GM23338 (cell line): ENCODE results near the gene MATN1. TPM values are rescaled to one million over a fixed set of nuclear protein-coding genes. Genes with fewer than 3 reads are reported as not detected.

Experiments used
- ATAC-seq: fragments of 200-7000 bp; cut with Tn5 transposase; 3 replicates; pipeline ENCODE4 v1.9.1; 2020
- DNase-seq: peaks from one replicate; pipeline ENCODE4 v3.0.0-alpha.2; 2015; ENCODE audit warnings: low spot score
- H2AFZ ChIP-seq: fragments of 200-600 bp; sonication (generic); 2 replicates; pipeline ENCODE4 v1.8.0; 2016; ENCODE audit warnings: antibody characterized with exemption, mild to moderate bottlenecking, moderate library complexity
- H3F3A ChIP-seq: fragments of 200-600 bp; sonication (generic); replicated peaks from 2 replicates; pipeline ENCODE4 v1.8.0; 2017; ENCODE audit warnings: antibody characterized with exemption, mixed run types, low read depth
- H3K27ac ChIP-seq: fragments of 200-600 bp; sonication (generic); 2 replicates; pipeline ENCODE4 v1.6.1; 2016; ENCODE audit warnings: low read depth
- H3K27me3 ChIP-seq: fragments of 200-600 bp; sonication (generic); 2 replicates; pipeline ENCODE4 v1.8.0; 2016; ENCODE audit warnings: mild to moderate bottlenecking, mixed run types, moderate library complexity; ENCODE audit not compliant: insufficient read depth
- H3K36me3 ChIP-seq: fragments of 200-600 bp; sonication (generic); 2 replicates; pipeline ENCODE4 v1.8.0; 2016; ENCODE audit warnings: mild to moderate bottlenecking; ENCODE audit not compliant: insufficient read depth
- H3K4me1 ChIP-seq: fragments of 200-600 bp; sonication (generic); 2 replicates; pipeline ENCODE4 v1.8.0; 2016; ENCODE audit warnings: mild to moderate bottlenecking, moderate library complexity; ENCODE audit not compliant: insufficient read depth
- H3K4me2 ChIP-seq: fragments of 200-600 bp; sonication (generic); 2 replicates; pipeline ENCODE4 v1.7.1; 2017; ENCODE audit warnings: mixed run types
- H3K4me3 ChIP-seq: fragments of 200-600 bp; sonication (generic); 2 replicates; pipeline ENCODE4 v1.6.1; 2016; ENCODE audit warnings: mixed run types
- H3K79me2 ChIP-seq: fragments of 200-600 bp; sonication (generic); replicated peaks from 2 replicates; pipeline ENCODE4 v1.8.0; 2017; ENCODE audit warnings: mild to moderate bottlenecking; ENCODE audit not compliant: insufficient read depth
- H3K9me2 ChIP-seq: fragments of 200-600 bp; sonication (generic); 2 replicates; pipeline ENCODE4 v1.8.0; 2017; ENCODE audit not compliant: insufficient read depth
- H4K20me1 ChIP-seq: fragments of 200-600 bp; sonication (generic); replicated peaks from 2 replicates; pipeline ENCODE4 v1.8.0; 2017; ENCODE audit warnings: mild to moderate bottlenecking; ENCODE audit not compliant: insufficient read depth
- H3K27ac Mint-ChIP-seq: 2 replicates; pipeline ENCODE4 v1.8.0; 2020; ENCODE audit warnings: inconsistent platforms, mild to moderate bottlenecking, moderate library complexity, mixed read lengths
- H3K27me3 Mint-ChIP-seq: 3 replicates; pipeline ENCODE4 v1.8.0; 2022; ENCODE audit warnings: low read depth, mild to moderate bottlenecking, moderate library complexity, mixed read lengths, inconsistent platforms; ENCODE audit not compliant: insufficient read depth, poor library complexity
- H3K36me3 Mint-ChIP-seq: 3 replicates; pipeline ENCODE4 v1.8.0; 2021; ENCODE audit warnings: low read depth, mild to moderate bottlenecking, inconsistent platforms, moderate library complexity, mixed read lengths
- H3K4me1 Mint-ChIP-seq: 3 replicates; pipeline ENCODE4 v1.8.0; 2020; ENCODE audit warnings: mild to moderate bottlenecking, inconsistent platforms, mixed read lengths
- H3K4me3 Mint-ChIP-seq: 3 replicates; pipeline ENCODE4 v1.8.0; 2021; ENCODE audit warnings: moderate library complexity, mild to moderate bottlenecking, inconsistent platforms, mixed read lengths
- H3K9me3 Mint-ChIP-seq: 3 replicates; pipeline ENCODE4 v1.8.0; 2020; ENCODE audit warnings: moderate library complexity, mild to moderate bottlenecking, inconsistent platforms, mixed read lengths
- CREB1 ChIP-seq: fragments of 250-450 bp; sonication (Bioruptor Pico); IDR thresholded peaks from 2 replicates; pipeline ENCODE4 v1.5.0; 2020; ENCODE audit warnings: low read depth, mild to moderate bottlenecking, moderate library complexity
- EZH2 ChIP-seq: fragments of 200-600 bp; sonication (generic); IDR thresholded peaks from one replicate; pipeline ENCODE4 v1.8.0; 2017; ENCODE audit warnings: antibody characterized with exemption, mild to moderate bottlenecking, low read depth; ENCODE audit not compliant: unreplicated experiment
- EZH2phosphoT487 ChIP-seq: fragments of 200-600 bp; sonication (generic); IDR thresholded peaks from one replicate; pipeline ENCODE4 v1.8.1; 2018; ENCODE audit warnings: antibody characterized with exemption; ENCODE audit not compliant: unreplicated experiment
- JUNB ChIP-seq: IDR thresholded peaks from one replicate; pipeline ENCODE4 v1.6.1; 2016; ENCODE audit warnings: antibody characterized with exemption; ENCODE audit not compliant: unreplicated experiment
- NANOG ChIP-seq: IDR thresholded peaks from 2 replicates; pipeline ENCODE4 v1.6.1; 2016; ENCODE audit warnings: antibody characterized with exemption, borderline replicate concordance
- POLR2AphosphoS5 ChIP-seq: IDR thresholded peaks from 2 replicates; pipeline ENCODE4 v1.6.1; 2016; ENCODE audit warnings: antibody characterized with exemption, low read depth
- STAT1 ChIP-seq: IDR thresholded peaks from one replicate; pipeline ENCODE4 v1.6.1; 2016; ENCODE audit warnings: antibody characterized with exemption; ENCODE audit not compliant: unreplicated experiment
- ZNF114 ChIP-seq: fragments of 250-450 bp; sonication (Bioruptor Pico); IDR thresholded peaks from 2 replicates; pipeline ENCODE4 v1.5.0; 2020; ENCODE audit warnings: mild to moderate bottlenecking, moderate library complexity
- ZNF331 ChIP-seq: fragments of 250-450 bp; sonication (Bioruptor Pico); IDR thresholded peaks from 2 replicates; pipeline ENCODE4 v1.5.0; 2020; ENCODE audit warnings: low read depth, mild to moderate bottlenecking, moderate library complexity
- long read RNA-seq: library from polyadenylated mRNA; unstranded; transcript quantifications from one replicate; pipeline ENCODE4 v2.0.0, GENCODE V29; 2020; ENCODE audit not compliant: unreplicated experiment
- polyA plus RNA-seq: library from polyadenylated mRNA; unstranded; fragments of >200 nt; fragmentation: Nextera tagmentation; extraction: Ambion mirVana; gene quantifications from 2 replicates; pipeline ENCODE4 v1.2.1, GENCODE V29; 2016
- total RNA-seq: library from RNA; depleted of rRNA; stranded (reverse); fragments of >200 nt; shearing (Covaris generic); gene quantifications from 2 replicates; pipeline ENCODE4 v1.2.3, GENCODE V29; 2014; rRNA removed
- TF ChIP-seq, protein P1 (sequence below): IDR thresholded peaks from 2 replicates; pipeline ENCODE4 v1.6.1; 2016; ENCODE audit warnings: antibody characterized with exemption
- TF ChIP-seq, protein P2 (sequence below): fragments of 250-450 bp; sonication (Bioruptor Pico); IDR thresholded peaks from 2 replicates; pipeline ENCODE4 v1.5.0; 2020; ENCODE audit warnings: mild to moderate bottlenecking, moderate library complexity
- TF ChIP-seq, protein P3 (sequence below): IDR thresholded peaks from one replicate; pipeline ENCODE4 v1.6.1; 2018; ENCODE audit warnings: antibody characterized with exemption; ENCODE audit not compliant: unreplicated experiment
- TF ChIP-seq, protein P4 (sequence below), 2 experiments: fragments of 200-600 bp in 1 of 2; sonication (generic) in 1 of 2; conservative IDR thresholded peaks; 2 replicates each; pipeline versions ENCODE4 v1.5.1 to v1.6.1; 2016 to 2017; ENCODE audit warnings: antibody characterized with exemption in 2 of 2, low read depth in 2 of 2, mild to moderate bottlenecking in 2 of 2, moderate library complexity in 1 of 2

Gene MATN1, protein sequence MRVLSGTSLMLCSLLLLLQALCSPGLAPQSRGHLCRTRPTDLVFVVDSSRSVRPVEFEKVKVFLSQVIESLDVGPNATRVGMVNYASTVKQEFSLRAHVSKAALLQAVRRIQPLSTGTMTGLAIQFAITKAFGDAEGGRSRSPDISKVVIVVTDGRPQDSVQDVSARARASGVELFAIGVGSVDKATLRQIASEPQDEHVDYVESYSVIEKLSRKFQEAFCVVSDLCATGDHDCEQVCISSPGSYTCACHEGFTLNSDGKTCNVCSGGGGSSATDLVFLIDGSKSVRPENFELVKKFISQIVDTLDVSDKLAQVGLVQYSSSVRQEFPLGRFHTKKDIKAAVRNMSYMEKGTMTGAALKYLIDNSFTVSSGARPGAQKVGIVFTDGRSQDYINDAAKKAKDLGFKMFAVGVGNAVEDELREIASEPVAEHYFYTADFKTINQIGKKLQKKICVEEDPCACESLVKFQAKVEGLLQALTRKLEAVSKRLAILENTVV
- total RNA-seq: 0.31 TPM in 1 of 2 replicates, not detected in the other
- 0.08 and 0.21 TPM in 2 replicates for polyA plus RNA-seq
- long read RNA-seq: 0 reads

DNA sequence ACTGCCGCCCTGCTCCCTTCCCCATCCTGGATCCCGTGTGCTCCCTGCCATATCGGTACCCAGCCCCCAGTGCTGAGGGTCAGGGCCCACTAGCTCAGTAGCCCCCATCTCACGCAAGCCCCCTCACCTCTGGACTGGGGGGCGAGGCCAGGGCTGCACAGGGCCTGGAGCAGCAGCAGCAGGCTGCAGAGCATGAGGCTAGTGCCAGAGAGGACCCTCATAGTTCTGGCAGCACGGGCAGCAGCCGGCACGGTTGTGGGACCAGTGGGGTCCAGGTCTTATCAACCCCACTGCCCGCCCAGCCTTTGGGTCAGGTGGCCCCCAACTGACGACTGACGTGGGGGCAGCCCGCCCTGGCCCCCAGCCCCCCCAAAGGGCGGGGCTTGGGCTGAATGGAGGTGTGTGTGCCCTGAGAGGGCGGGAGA lies at the start of gene MATN1:
Gene MATN1 (minus strand): TSS at position 255 of the 425 bp plus-strand sequence. CDS start 34 bp downstream, at position 221.
- Mint-ChIP-seq H3K4me3 (no peak within 1 kb of the TSS), H3K9me3 (no peaks in the 10 kb centered on the region; the same call in 1 of the 3 replicates), H3K27ac (no peak within 1 kb of the TSS), H3K4me1 (peaks cover 18% of the 10 kb centered on the region), H3K27me3 (peaks cover 17% of the 10 kb centered on the region), H3K36me3 (no peaks in the 10 kb centered on the region)
- DNase-seq: no peak
- H3K27ac ChIP-seq: no peak within 1 kb of the TSS
- ATAC-seq: no peak
- H3K4me2 ChIP-seq: no peak within 1 kb of the TSS
- H3K27me3 ChIP-seq: no peaks in the 10 kb centered on the region
- no peaks in the 10 kb centered on the region for H3F3A ChIP-seq
- no peak within 1 kb of the TSS for H2AFZ ChIP-seq
- H3K4me1 ChIP-seq: peaks cover 5% of the 10 kb centered on the region; the same call in 1 of the 2 replicates
- no peak within 1 kb of the TSS for H3K4me3 ChIP-seq
- TF ChIP-seq, protein P1, sequence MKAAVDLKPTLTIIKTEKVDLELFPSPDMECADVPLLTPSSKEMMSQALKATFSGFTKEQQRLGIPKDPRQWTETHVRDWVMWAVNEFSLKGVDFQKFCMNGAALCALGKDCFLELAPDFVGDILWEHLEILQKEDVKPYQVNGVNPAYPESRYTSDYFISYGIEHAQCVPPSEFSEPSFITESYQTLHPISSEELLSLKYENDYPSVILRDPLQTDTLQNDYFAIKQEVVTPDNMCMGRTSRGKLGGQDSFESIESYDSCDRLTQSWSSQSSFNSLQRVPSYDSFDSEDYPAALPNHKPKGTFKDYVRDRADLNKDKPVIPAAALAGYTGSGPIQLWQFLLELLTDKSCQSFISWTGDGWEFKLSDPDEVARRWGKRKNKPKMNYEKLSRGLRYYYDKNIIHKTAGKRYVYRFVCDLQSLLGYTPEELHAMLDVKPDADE: no peak
- no peak for TF ChIP-seq EZH2
- TF ChIP-seq ZNF114: no peak
- TF ChIP-seq ZNF331 (CRISPR knock-in tag): no peak
- TF ChIP-seq CREB1: no peak
- TF ChIP-seq, protein P2, sequence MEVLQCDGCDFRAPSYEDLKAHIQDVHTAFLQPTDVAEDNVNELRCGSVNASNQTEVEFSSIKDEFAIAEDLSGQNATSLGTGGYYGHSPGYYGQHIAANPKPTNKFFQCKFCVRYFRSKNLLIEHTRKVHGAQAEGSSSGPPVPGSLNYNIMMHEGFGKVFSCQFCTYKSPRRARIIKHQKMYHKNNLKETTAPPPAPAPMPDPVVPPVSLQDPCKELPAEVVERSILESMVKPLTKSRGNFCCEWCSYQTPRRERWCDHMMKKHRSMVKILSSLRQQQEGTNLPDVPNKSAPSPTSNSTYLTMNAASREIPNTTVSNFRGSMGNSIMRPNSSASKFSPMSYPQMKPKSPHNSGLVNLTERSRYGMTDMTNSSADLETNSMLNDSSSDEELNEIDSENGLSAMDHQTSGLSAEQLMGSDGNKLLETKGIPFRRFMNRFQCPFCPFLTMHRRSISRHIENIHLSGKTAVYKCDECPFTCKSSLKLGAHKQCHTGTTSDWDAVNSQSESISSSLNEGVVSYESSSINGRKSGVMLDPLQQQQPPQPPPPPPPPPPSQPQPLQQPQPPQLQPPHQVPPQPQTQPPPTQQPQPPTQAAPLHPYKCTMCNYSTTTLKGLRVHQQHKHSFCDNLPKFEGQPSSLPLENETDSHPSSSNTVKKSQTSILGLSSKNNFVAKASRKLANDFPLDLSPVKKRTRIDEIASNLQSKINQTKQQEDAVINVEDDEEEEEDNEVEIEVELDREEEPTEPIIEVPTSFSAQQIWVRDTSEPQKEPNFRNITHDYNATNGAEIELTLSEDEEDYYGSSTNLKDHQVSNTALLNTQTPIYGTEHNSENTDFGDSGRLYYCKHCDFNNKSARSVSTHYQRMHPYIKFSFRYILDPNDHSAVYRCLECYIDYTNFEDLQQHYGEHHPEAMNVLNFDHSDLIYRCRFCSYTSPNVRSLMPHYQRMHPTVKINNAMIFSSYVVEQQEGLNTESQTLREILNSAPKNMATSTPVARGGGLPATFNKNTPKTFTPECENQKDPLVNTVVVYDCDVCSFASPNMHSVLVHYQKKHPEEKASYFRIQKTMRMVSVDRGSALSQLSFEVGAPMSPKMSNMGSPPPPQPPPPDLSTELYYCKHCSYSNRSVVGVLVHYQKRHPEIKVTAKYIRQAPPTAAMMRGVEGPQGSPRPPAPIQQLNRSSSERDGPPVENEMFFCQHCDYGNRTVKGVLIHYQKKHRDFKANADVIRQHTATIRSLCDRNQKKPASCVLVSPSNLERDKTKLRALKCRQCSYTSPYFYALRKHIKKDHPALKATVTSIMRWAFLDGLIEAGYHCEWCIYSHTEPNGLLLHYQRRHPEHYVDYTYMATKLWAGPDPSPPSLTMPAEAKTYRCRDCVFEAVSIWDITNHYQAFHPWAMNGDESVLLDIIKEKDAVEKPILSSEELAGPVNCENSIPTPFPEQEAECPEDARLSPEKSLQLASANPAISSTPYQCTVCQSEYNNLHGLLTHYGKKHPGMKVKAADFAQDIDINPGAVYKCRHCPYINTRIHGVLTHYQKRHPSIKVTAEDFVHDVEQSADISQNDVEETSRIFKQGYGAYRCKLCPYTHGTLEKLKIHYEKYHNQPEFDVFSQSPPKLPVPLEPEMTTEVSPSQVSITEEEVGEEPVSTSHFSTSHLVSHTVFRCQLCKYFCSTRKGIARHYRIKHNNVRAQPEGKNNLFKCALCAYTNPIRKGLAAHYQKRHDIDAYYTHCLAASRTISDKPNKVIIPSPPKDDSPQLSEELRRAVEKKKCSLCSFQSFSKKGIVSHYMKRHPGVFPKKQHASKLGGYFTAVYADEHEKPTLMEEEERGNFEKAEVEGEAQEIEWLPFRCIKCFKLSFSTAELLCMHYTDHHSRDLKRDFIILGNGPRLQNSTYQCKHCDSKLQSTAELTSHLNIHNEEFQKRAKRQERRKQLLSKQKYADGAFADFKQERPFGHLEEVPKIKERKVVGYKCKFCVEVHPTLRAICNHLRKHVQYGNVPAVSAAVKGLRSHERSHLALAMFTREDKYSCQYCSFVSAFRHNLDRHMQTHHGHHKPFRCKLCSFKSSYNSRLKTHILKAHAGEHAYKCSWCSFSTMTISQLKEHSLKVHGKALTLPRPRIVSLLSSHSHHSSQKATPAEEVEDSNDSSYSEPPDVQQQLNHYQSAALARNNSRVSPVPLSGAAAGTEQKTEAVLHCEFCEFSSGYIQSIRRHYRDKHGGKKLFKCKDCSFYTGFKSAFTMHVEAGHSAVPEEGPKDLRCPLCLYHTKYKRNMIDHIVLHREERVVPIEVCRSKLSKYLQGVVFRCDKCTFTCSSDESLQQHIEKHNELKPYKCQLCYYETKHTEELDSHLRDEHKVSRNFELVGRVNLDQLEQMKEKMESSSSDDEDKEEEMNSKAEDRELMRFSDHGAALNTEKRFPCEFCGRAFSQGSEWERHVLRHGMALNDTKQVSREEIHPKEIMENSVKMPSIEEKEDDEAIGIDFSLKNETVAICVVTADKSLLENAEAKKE (CRISPR knock-in tag): no peak
- TF ChIP-seq EZH2phosphoT487: no peak
- TF ChIP-seq POLR2AphosphoS5: no peak
- TF ChIP-seq, protein P3, sequence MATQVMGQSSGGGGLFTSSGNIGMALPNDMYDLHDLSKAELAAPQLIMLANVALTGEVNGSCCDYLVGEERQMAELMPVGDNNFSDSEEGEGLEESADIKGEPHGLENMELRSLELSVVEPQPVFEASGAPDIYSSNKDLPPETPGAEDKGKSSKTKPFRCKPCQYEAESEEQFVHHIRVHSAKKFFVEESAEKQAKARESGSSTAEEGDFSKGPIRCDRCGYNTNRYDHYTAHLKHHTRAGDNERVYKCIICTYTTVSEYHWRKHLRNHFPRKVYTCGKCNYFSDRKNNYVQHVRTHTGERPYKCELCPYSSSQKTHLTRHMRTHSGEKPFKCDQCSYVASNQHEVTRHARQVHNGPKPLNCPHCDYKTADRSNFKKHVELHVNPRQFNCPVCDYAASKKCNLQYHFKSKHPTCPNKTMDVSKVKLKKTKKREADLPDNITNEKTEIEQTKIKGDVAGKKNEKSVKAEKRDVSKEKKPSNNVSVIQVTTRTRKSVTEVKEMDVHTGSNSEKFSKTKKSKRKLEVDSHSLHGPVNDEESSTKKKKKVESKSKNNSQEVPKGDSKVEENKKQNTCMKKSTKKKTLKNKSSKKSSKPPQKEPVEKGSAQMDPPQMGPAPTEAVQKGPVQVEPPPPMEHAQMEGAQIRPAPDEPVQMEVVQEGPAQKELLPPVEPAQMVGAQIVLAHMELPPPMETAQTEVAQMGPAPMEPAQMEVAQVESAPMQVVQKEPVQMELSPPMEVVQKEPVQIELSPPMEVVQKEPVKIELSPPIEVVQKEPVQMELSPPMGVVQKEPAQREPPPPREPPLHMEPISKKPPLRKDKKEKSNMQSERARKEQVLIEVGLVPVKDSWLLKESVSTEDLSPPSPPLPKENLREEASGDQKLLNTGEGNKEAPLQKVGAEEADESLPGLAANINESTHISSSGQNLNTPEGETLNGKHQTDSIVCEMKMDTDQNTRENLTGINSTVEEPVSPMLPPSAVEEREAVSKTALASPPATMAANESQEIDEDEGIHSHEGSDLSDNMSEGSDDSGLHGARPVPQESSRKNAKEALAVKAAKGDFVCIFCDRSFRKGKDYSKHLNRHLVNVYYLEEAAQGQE: no peak
- no peak for TF ChIP-seq NANOG
- no peak for TF ChIP-seq JUNB
- TF ChIP-seq STAT1: no peak
- TF ChIP-seq, protein P4, sequence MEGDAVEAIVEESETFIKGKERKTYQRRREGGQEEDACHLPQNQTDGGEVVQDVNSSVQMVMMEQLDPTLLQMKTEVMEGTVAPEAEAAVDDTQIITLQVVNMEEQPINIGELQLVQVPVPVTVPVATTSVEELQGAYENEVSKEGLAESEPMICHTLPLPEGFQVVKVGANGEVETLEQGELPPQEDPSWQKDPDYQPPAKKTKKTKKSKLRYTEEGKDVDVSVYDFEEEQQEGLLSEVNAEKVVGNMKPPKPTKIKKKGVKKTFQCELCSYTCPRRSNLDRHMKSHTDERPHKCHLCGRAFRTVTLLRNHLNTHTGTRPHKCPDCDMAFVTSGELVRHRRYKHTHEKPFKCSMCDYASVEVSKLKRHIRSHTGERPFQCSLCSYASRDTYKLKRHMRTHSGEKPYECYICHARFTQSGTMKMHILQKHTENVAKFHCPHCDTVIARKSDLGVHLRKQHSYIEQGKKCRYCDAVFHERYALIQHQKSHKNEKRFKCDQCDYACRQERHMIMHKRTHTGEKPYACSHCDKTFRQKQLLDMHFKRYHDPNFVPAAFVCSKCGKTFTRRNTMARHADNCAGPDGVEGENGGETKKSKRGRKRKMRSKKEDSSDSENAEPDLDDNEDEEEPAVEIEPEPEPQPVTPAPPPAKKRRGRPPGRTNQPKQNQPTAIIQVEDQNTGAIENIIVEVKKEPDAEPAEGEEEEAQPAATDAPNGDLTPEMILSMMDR (conservative IDR thresholded peaks at IDR 0.05; ENCODE audit: low read depth in 2 of 2): no peak
- H3K36me3 ChIP-seq: no peaks in the 10 kb centered on the region
- no peaks in the 10 kb centered on the region for H3K79me2 ChIP-seq
- H3K9me2 ChIP-seq: no peaks in the 10 kb centered on the region
- H4K20me1 ChIP-seq: no peaks in the 10 kb centered on the region
